Esophagus (tissue), 2 donors: Measurements from ENCODE around the gene UPB1. TPM values are rescaled to one million over a fixed set of nuclear protein-coding genes. Genes with fewer than 3 reads are reported as not detected.
A peak's percentile ranks its signal among the peaks of the same experiment; 100 is the strongest.

ENCODE experiments used
- H3K27ac ChIP-seq, 2 donors: one replicate each; pipeline ENCODE4 v1.5.1; 2013; ENCODE audit warnings: low read depth in 2 of 2, mild to moderate bottlenecking in 2 of 2, inconsistent platforms in 1 of 2, low read length in 1 of 2, moderate library complexity in 1 of 2
- H3K27me3 ChIP-seq, 2 donors: one replicate each; pipeline ENCODE4 v1.6.1; 2013; ENCODE audit warnings: low read length in 2 of 2, control low read depth in 1 of 2, mild to moderate bottlenecking in 1 of 2; ENCODE audit not compliant: insufficient read depth in 2 of 2, control insufficient read depth in 1 of 2
- H3K36me3 ChIP-seq, 2 donors: one replicate each; pipeline ENCODE4 v1.6.1; 2013; ENCODE audit warnings: low read length in 1 of 2; ENCODE audit not compliant: control insufficient read depth in 2 of 2, insufficient read depth in 2 of 2
- H3K4me1 ChIP-seq, 2 donors: one replicate each; pipeline ENCODE4 v1.6.1; 2013; ENCODE audit warnings: low read length in 1 of 2; ENCODE audit not compliant: control insufficient read depth in 2 of 2, insufficient read depth in 2 of 2
- H3K4me3 ChIP-seq, 2 donors: one replicate each; pipeline ENCODE4 v1.5.1; 2013; ENCODE audit warnings: low read length in 2 of 2, mild to moderate bottlenecking in 2 of 2, low read depth in 1 of 2, moderate library complexity in 1 of 2
- H3K9me3 ChIP-seq, 2 donors: one replicate each; pipeline ENCODE4 v1.6.1; 2013; ENCODE audit warnings: mild to moderate bottlenecking in 2 of 2, low read depth in 1 of 2, low read length in 1 of 2, moderate library complexity in 1 of 2; ENCODE audit not compliant: control insufficient read depth in 2 of 2, insufficient read depth in 1 of 2
- WGBS, 2 donors: extraction: QIAGEN DNeasy Blood & Tissue Kit; methylation state at CpG; one replicate each; pipeline ENCODE4 v1.1.7; 2013; 5-methylcytosine and 5-hydroxymethylcytosine counted together
- polyA plus RNA-seq, 2 donors: library from polyadenylated mRNA; stranded (reverse); fragments of 200-250 nt; gene quantifications; one replicate each; pipeline ENCODE4 v1.2.3, GENCODE V29; 2013
- donor health status: healthy with polysubstance abuse.
- donor health status: Bipolar disorder and iron deficiency.

UPB1 gene
- under 1 TPM; 0.04 to 0.06 TPM for polyA plus RNA-seq

GRCh38 chr22:24494528-24495364 lies at the start of gene UPB1:
TSS of gene UPB1 (plus strand) at chr22:24495332. CDS start at chr22:24495404, 72 bp downstream.
- Histone ChIP-seq H3K27me3 (peaks cover 0 to 8% of the 10 kb centered on the region in 2 donors), H3K4me1 (peaks cover 0 to 14% of the 10 kb centered on the region in 2 donors), H3K4me3 (peak within 1 kb of the TSS in 1 of 2 donors; percentile 7), H3K36me3 (no peaks in the 10 kb centered on the region), H3K9me3 (peaks cover 0 to 9% of the 10 kb centered on the region in 2 donors), H3K27ac (no peak within 1 kb of the TSS)
- 29 to 31% methylated on average over 65 to 76 of the region's 76 CpGs for WGBS, 2 donors

- WGBS, 2 donors: 75 to 81% methylated on average over 11 of the region's 11 CpGs
- H3K9me3 ChIP-seq: no peaks in the 10 kb centered on the region
- peaks cover 0 to 3% of the 10 kb centered on the region in 2 donors for H3K4me1 ChIP-seq
- H3K36me3 ChIP-seq: peaks cover 0 to 6% of the 10 kb centered on the region in 2 donors
- H3K27me3 ChIP-seq: no peaks in the 10 kb centered on the region
- H3K4me3 ChIP-seq: no peak overlapping the region
- no peak overlapping the region for H3K27ac ChIP-seq
Observed at GRCh38 chr22:24445481-24446259, 49.5 kb upstream of the UPB1 start.

GRCh38 chr22:24446260-24446611 lies 48.9 kb upstream of the UPB1 start:
- Histone ChIP-seq H3K27ac (no peak overlapping the region), H3K4me1 (no peaks in the 10 kb centered on the region), H3K9me3 (no peaks in the 10 kb centered on the region), H3K36me3 (peaks cover 0 to under 1% of the 10 kb centered on the region in 2 donors), H3K4me3 (no peak overlapping the region), H3K27me3 (no peaks in the 10 kb centered on the region)
- 90 to 97% methylated on average over 3 of the region's 3 CpGs for WGBS, 2 donors

GRCh38 chr22:24450610-24451009 lies 44.5 kb upstream of the UPB1 start:
- 64 to 90% methylated on average over 1 of the region's 1 CpG for WGBS, 2 donors
- no peaks in the 10 kb centered on the region for H3K27me3 ChIP-seq
- H3K9me3 ChIP-seq: no peaks in the 10 kb centered on the region
- no peak overlapping the region for H3K27ac ChIP-seq
- H3K4me1 ChIP-seq: no peaks in the 10 kb centered on the region
- H3K36me3 ChIP-seq: no peaks in the 10 kb centered on the region
- H3K4me3 ChIP-seq: no peak overlapping the region

GRCh38 chr22:24451162-24451561 lies 44.0 kb upstream of the UPB1 start:
- no peak overlapping the region for H3K27ac ChIP-seq
- H3K4me3 ChIP-seq: no peak overlapping the region
- no peaks in the 10 kb centered on the region for H3K36me3 ChIP-seq
- H3K27me3 ChIP-seq: no peaks in the 10 kb centered on the region
- no peaks in the 10 kb centered on the region for H3K4me1 ChIP-seq
- no peaks in the 10 kb centered on the region for H3K9me3 ChIP-seq

- no peak overlapping the region for H3K27ac ChIP-seq
- 84 to 89% methylated on average over 1 of the region's 1 CpG for WGBS, 2 donors
- no peaks in the 10 kb centered on the region for H3K36me3 ChIP-seq
- H3K27me3 ChIP-seq: no peaks in the 10 kb centered on the region
- H3K9me3 ChIP-seq: no peaks in the 10 kb centered on the region
- no peaks in the 10 kb centered on the region for H3K4me1 ChIP-seq
- no peak overlapping the region for H3K4me3 ChIP-seq
Observed at GRCh38 chr22:24453853-24454252, 41.3 kb upstream of the UPB1 start.

GRCh38 chr22:24455039-24455438 lies 40.1 kb upstream of the UPB1 start:
- WGBS, 2 donors: 80% methylated on average over 4 of the region's 4 CpGs
- Histone ChIP-seq H3K4me3 (no peak overlapping the region), H3K4me1 (no peaks in the 10 kb centered on the region), H3K36me3 (no peaks in the 10 kb centered on the region), H3K27me3 (no peaks in the 10 kb centered on the region), H3K27ac (no peak overlapping the region), H3K9me3 (no peaks in the 10 kb centered on the region)

GRCh38 chr22:24455751-24456426 lies 39.2 kb upstream of the UPB1 start:
- H3K36me3 ChIP-seq: no peaks in the 10 kb centered on the region
- no peaks in the 10 kb centered on the region for H3K4me1 ChIP-seq
- H3K27ac ChIP-seq: no peak overlapping the region
- H3K9me3 ChIP-seq: no peaks in the 10 kb centered on the region
- H3K4me3 ChIP-seq: no peak overlapping the region
- WGBS, 2 donors: 57 to 62% methylated on average over 9 of the region's 9 CpGs
- H3K27me3 ChIP-seq: no peaks in the 10 kb centered on the region

- Histone ChIP-seq H3K27me3 (no peaks in the 10 kb centered on the region), H3K9me3 (no peaks in the 10 kb centered on the region), H3K36me3 (no peaks in the 10 kb centered on the region), H3K4me3 (no peak overlapping the region), H3K4me1 (no peaks in the 10 kb centered on the region), H3K27ac (no peak overlapping the region)
- 93 to 95% methylated on average over 3 of the region's 3 CpGs for WGBS, 2 donors
Observed at GRCh38 chr22:24457894-24458420, 37.2 kb upstream of the UPB1 start.
